ENCODE measurements around the gene CHRNA9. TPM values are rescaled to one million over a fixed set of nuclear protein-coding genes. Genes with fewer than 3 reads are reported as not detected.

Gene CHRNA9
- total RNA-seq, 2 experiments from 2014 or later: not detected

DNA sequence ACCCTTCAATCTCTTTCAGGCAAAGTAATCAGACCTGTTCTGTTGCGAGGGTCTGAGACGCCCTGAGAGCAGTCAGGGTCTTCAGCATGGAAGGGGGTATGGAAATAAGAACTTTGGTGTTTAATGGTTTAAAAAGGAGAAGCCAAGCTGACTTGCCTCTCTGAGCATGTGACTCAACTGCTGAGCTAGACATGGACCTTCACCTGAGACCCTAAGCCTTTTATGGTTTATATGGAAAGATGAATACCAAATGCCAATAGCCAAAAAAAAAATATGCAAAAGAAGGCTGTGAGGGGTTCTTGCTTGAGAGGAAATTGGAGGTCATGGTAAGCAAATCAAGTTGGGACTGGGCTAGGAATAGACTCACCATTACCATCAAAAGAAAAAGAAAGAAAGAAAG lies 30.6 kb downstream of the CHRNA9 start:
- TF ChIP-seq EZH2phosphoT487 (IDR thresholded peaks at IDR 0.05; ENCODE audit: borderline replicate concordance, low read depth, low read length) (no peak), CTCF (conservative IDR thresholded peaks at IDR 0.05; ENCODE audit: low read length) (no peak)
- intact Hi-C loops (cut with micrococcal nuclease; ENCODE audit: unreplicated experiment): no loop called here
- no peaks in the 10 kb centered on the region for H3K9me2 ChIP-seq (ENCODE audit: insufficient read depth, low read length)
- H3K9me3 ChIP-seq (ENCODE audit: low read length): no peaks in the 10 kb centered on the region
- H3K4me2 ChIP-seq (ENCODE audit: low read length): peak overlapping the region; percentile 46
- H3K4me1 ChIP-seq (ENCODE audit: insufficient read depth, low read length, poor library complexity, severe bottlenecking): peaks cover 16% of the 10 kb centered on the region
- DNase-seq (ENCODE audit: low spot score): peak; percentile 13
- H3K79me2 ChIP-seq (ENCODE audit: insufficient read depth, low read depth, low read length): no peaks in the 10 kb centered on the region
- no peak overlapping the region for H3K27ac ChIP-seq (ENCODE audit: low read depth, low read length, poor library complexity, severe bottlenecking)
- CTCF ChIA-PET (ENCODE audit: unreplicated experiment): no interaction called here
- H4K20me1 ChIP-seq (ENCODE audit: insufficient read depth, low read length): no peaks in the 10 kb centered on the region
- H2AFZ ChIP-seq (ENCODE audit: low read length): peak overlapping the region; percentile 34
- no peaks in the 10 kb centered on the region for H3K36me3 ChIP-seq (ENCODE audit: insufficient read depth, low read length)
- H3K4me3 ChIP-seq (ENCODE audit: low read depth, low read length, poor library complexity, severe bottlenecking): no peak overlapping the region
- POLR2A ChIA-PET: interaction anchor here (0.6 kb wide), 1 partner anchor 27 kb away, joined by 3 read pairs; no protein-coding TSS in a partner anchor
- BruUV-seq (replicated peaks): no TSS peak

- no peak overlapping the region for H3K27ac ChIP-seq (ENCODE audit: low read depth, low read length, poor library complexity, severe bottlenecking)
- H3K36me3 ChIP-seq (ENCODE audit: insufficient read depth, low read length): no peaks in the 10 kb centered on the region
- BruUV-seq (replicated peaks): no TSS peak
- H3K4me1 ChIP-seq (ENCODE audit: insufficient read depth, low read length, poor library complexity, severe bottlenecking): peaks cover 16% of the 10 kb centered on the region
- H3K4me3 ChIP-seq (ENCODE audit: low read depth, low read length, poor library complexity, severe bottlenecking): no peak overlapping the region
- H4K20me1 ChIP-seq (ENCODE audit: insufficient read depth, low read length): no peaks in the 10 kb centered on the region
- ChIA-PET CTCF (ENCODE audit: unreplicated experiment) (no interaction called here), POLR2A (interaction anchor here (0.5 kb wide), 1 partner anchor 351 kb away, joined by 3 read pairs; no protein-coding TSS in a partner anchor)
- DNase-seq (ENCODE audit: low spot score): no peak
- intact Hi-C loops (cut with micrococcal nuclease; ENCODE audit: unreplicated experiment): no loop called here
- TF ChIP-seq CTCF (conservative IDR thresholded peaks at IDR 0.05; ENCODE audit: low read length): no peak
- no peak for TF ChIP-seq EZH2phosphoT487 (IDR thresholded peaks at IDR 0.05; ENCODE audit: borderline replicate concordance, low read depth, low read length)
- no peak overlapping the region for H3K4me2 ChIP-seq (ENCODE audit: low read length)
- H3K79me2 ChIP-seq (ENCODE audit: insufficient read depth, low read depth, low read length): no peaks in the 10 kb centered on the region
- H2AFZ ChIP-seq (ENCODE audit: low read length): no peak overlapping the region
- no peaks in the 10 kb centered on the region for H3K9me2 ChIP-seq (ENCODE audit: insufficient read depth, low read length)
- H3K9me3 ChIP-seq (ENCODE audit: low read length): no peaks in the 10 kb centered on the region
Observed at GRCh38 chr4:40367451-40367850, 32.3 kb downstream of the CHRNA9 start.

DNA sequence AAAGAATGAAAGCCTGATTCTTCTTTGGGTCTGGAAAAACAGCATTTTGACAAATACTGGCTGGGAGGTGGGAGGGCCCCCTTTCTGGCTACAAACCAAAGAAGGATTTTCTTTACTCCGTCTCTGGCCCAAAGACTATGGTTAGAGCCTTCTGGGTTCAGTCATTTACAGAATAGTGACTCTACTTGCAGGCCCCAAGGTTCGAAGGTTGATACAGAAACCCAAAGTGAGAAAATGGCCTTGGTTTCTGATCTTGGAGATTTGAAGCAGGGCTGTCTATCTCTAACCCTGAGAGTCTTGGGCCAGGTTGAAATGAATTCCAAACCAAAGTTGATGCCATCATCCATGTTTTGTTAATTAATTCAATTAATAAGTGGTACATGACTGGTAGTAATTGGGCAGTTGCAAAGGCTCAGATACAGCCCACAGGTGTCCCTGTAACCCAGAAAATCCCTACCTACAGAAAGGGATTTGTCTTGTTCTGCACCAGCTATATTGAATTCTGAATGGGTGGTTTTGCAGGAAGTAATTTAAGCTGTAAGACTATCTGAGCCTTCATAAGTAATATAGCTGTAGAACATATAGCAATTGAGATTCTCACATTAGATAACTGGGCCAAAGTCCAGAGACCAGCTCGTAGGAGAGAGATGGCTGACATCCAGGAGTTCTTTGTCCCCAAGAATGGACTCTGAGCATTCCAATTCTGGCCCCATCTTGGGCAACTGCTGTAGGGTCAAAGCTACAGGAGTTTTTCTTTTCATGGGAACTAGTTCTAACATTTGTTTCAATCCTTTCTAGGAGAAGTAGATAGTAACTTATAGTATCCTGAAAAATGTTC lies 34.5 kb downstream of the CHRNA9 start:
- Histone ChIP-seq H3K36me3 (ENCODE audit: insufficient read depth, low read length) (no peaks in the 10 kb centered on the region), H3K27ac (ENCODE audit: low read depth, low read length, poor library complexity, severe bottlenecking) (no peak overlapping the region), H3K9me3 (ENCODE audit: low read length) (no peaks in the 10 kb centered on the region), H3K4me1 (ENCODE audit: insufficient read depth, low read length, poor library complexity, severe bottlenecking) (peaks cover 16% of the 10 kb centered on the region), H3K4me3 (ENCODE audit: low read depth, low read length, poor library complexity, severe bottlenecking) (no peak overlapping the region), H4K20me1 (ENCODE audit: insufficient read depth, low read length) (no peaks in the 10 kb centered on the region), H3K4me2 (ENCODE audit: low read length) (no peak overlapping the region), H2AFZ (ENCODE audit: low read length) (no peak overlapping the region), H3K9me2 (ENCODE audit: insufficient read depth, low read length) (no peaks in the 10 kb centered on the region), H3K79me2 (ENCODE audit: insufficient read depth, low read depth, low read length) (no peaks in the 10 kb centered on the region)
- no peak for DNase-seq (ENCODE audit: low spot score)
- POLR2A ChIA-PET: interaction anchor here (0.5 kb wide), 1 partner anchor 966 kb away, joined by 3 read pairs; no protein-coding TSS in a partner anchor
- BruUV-seq (replicated peaks): no TSS peak
- CTCF ChIA-PET (ENCODE audit: unreplicated experiment): no interaction called here
- intact Hi-C loops (cut with micrococcal nuclease; ENCODE audit: unreplicated experiment): no loop called here
- TF ChIP-seq CTCF (conservative IDR thresholded peaks at IDR 0.05; ENCODE audit: low read length): 0 out of 2 replicates have a peak, but pooled peaks have one; percentile 19
- TF ChIP-seq EZH2phosphoT487 (IDR thresholded peaks at IDR 0.05; ENCODE audit: borderline replicate concordance, low read depth, low read length): no peak
